Peyer's patch (tissue), 4 donors: ENCODE measurements around the gene NEXMIF. TPM values are rescaled to one million over a fixed set of nuclear protein-coding genes. Genes with fewer than 3 reads are reported as not detected.
"Not testable (repeated sequence)": the region's sequence is repeated elsewhere in the genome, so short reads cannot be mapped to it uniquely, and the experiment has no call there.

Source experiments
- DNase-seq, 3 donors: peaks; one replicate each; pipeline ENCODE4 v3.0.0-alpha.2; 2017 to 2019
- H3K27ac ChIP-seq, 4 donors: fragments of 200-600 bp; sonication (generic); one replicate each; pipeline ENCODE4 v1.5.1; 2016 to 2019
- H3K27me3 ChIP-seq, 2 donors: fragments of 200-600 bp; sonication (generic); one replicate each; pipeline ENCODE4 v1.5.1; 2019
- H3K36me3 ChIP-seq, 3 donors: fragments of 200-600 bp; sonication (generic); one replicate each; pipeline ENCODE4 v1.5.1; 2016 to 2019
- H3K4me1 ChIP-seq, 4 donors: fragments of 200-600 bp; sonication (generic); one replicate each; pipeline ENCODE4 v1.5.1; 2016 to 2019
- H3K4me3 ChIP-seq, 4 donors: fragments of 200-600 bp; sonication (generic); 1 replicate in 3 of 4; 2 replicates in 1 of 4; pipeline ENCODE4 v1.5.1; 2016 to 2019; ENCODE audit warnings: mild to moderate bottlenecking in 1 of 4
- H3K9me3 ChIP-seq, 4 donors: fragments of 200-600 bp; sonication (generic); one replicate each; pipeline ENCODE4 v1.5.1; 2016 to 2019; ENCODE audit warnings: mild to moderate bottlenecking in 1 of 4
- POLR2A ChIP-seq, 2 donors: fragments of 450-650 bp; IDR thresholded peaks; one replicate each; pipeline ENCODE4 v1.5.1; 2017; ENCODE audit warnings: antibody characterized with exemption in 2 of 2, mild to moderate bottlenecking in 2 of 2, moderate library complexity in 2 of 2
- total RNA-seq, 4 donors: library from RNA; depleted of rRNA; stranded (reverse); fragments of >200 nt; gene quantifications; one replicate each; pipeline ENCODE4 v1.1.0, GENCODE V29; 2016
- TF ChIP-seq, protein P1 (sequence below), 6 experiments: fragments of 450-650 bp in 4 of 6; fragments of 200-600 bp in 2 of 6; sonication (generic) in 1 of 6; IDR thresholded peaks; one replicate each; pipeline ENCODE4 v1.5.1; 2017 to 2019; ENCODE audit warnings: antibody characterized with exemption in 6 of 6, mild to moderate bottlenecking in 3 of 6, moderate library complexity in 1 of 6

The NEXMIF gene
- total RNA-seq, result under 1 TPM in 3 of 4 donors, not detected in 1; 0.38 to 0.83 (median 0.40) TPM

DNA sequence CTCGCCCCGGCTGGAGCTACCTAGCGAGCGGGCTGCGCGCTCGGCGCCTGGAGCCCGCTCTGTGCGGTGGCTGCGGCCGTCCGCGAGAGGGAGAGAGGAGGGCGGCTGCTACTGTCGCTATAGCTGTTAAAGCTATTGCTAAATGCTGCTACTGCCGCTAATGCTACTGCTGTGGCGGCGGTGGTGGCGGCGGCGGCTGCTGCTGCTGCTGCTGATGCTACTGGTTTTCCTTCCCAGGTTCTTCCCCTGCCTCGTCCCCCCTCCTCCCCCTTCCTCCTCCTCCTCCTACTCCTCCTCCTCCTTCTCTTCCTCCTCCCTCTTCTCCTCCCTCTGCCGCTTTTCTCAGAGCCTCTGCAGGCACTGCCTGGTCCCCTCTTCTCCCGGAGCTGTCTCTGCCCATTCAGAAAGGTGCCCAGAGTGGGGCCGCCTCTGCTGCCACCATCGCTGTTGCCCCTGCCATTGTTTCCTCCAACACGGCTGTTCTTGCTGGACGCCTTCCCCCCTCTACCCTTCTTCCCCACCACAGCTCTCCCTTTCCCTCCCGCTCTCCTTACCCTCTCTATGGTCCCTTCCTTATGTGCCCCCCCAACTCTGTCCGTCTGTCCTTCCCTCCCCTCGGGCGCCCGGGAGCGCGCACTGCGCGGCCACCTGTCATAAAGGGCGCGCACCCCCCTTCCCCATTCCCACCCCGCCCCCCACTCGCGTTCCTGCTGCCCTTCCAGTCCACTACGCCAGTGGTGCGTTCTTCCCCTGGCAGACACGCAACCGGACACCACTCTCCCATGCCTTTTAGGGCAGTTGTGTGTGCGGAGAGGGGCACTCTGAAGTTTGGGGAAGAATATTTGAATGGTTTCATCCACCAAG is at the start of gene NEXMIF:
NEXMIF (minus strand) TSS at position 228 of the 864 bp plus-strand sequence.
- H3K4me3 ChIP-seq, result peak within 1 kb of the TSS; percentile 40 to 51 (median 46)
- H3K36me3 ChIP-seq, result no peaks in the 10 kb centered on the region
- H3K27ac ChIP-seq, result peak within 1 kb of the TSS; percentile 51 to 72 (median 60)
- DNase-seq, result peak in 2 of 3 donors; percentile 17 to 48
- H3K27me3 ChIP-seq, result no peaks in the 10 kb centered on the region
- H3K4me1 ChIP-seq, result no peaks in the 10 kb centered on the region
- no peaks in the 10 kb centered on the region for H3K9me3 ChIP-seq
- TF ChIP-seq POLR2A (IDR thresholded peaks at IDR 0.05), result no peak
- TF ChIP-seq, protein P1, sequence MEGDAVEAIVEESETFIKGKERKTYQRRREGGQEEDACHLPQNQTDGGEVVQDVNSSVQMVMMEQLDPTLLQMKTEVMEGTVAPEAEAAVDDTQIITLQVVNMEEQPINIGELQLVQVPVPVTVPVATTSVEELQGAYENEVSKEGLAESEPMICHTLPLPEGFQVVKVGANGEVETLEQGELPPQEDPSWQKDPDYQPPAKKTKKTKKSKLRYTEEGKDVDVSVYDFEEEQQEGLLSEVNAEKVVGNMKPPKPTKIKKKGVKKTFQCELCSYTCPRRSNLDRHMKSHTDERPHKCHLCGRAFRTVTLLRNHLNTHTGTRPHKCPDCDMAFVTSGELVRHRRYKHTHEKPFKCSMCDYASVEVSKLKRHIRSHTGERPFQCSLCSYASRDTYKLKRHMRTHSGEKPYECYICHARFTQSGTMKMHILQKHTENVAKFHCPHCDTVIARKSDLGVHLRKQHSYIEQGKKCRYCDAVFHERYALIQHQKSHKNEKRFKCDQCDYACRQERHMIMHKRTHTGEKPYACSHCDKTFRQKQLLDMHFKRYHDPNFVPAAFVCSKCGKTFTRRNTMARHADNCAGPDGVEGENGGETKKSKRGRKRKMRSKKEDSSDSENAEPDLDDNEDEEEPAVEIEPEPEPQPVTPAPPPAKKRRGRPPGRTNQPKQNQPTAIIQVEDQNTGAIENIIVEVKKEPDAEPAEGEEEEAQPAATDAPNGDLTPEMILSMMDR (IDR thresholded peaks at IDR 0.05), result peak in 1 of 6 experiments; percentile 12

DNA sequence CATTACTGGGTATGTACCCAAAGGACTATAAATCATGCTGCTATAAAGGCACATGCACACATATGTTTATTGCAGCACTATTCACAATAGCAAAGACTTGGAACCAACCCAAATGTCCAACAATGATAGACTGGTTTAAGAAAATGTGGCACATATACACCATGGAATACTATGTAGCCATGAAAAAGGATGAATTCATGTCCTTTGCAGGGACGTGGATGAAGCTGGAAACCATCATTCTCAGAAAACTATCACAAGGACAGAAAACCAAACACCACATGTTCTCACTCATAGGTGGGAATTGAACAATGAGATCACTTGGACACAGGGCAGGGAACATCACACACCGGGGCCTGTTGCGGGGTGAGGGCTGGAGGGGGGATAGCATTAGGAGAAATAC is 36.7 kb upstream of the NEXMIF start:
- H3K27ac ChIP-seq, result not testable (repeated sequence)

DNA sequence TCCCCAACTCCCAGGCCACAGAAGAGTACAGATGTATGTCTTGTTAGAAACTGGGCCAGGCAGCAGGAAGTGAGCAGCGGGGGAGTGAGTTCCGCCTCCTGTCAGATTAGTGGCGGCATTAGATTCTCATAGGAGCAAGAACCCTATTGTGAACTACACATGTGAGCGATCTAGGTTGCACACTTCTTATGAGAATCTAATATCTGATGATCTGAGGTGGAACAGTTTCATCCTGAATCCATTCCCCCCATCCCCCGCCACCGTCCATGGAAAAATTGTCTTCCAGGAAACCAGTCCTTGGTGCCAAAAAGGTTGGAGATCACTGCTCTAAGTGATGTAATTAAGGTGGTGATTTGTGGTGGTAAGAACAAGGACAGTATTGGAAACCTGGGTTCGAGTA is 24.5 kb upstream of the NEXMIF start:
- TF ChIP-seq, protein P1 (IDR thresholded peaks at IDR 0.05), result no peak
- no peak for TF ChIP-seq POLR2A (IDR thresholded peaks at IDR 0.05)
- Histone ChIP-seq H3K27ac (no peak overlapping the region), H3K27me3 (no peaks in the 10 kb centered on the region), H3K4me3 (no peak overlapping the region), H3K9me3 (no peaks in the 10 kb centered on the region), H3K4me1 (no peaks in the 10 kb centered on the region), H3K36me3 (no peaks in the 10 kb centered on the region)
- DNase-seq, result no peak

More for the DNA sequence above, 36.7 kb upstream of the NEXMIF start:
- not testable (repeated sequence) for DNase-seq, H3K4me3 ChIP-seq, H3K36me3 ChIP-seq, H3K9me3 ChIP-seq, H3K27me3 ChIP-seq, H3K4me1 ChIP-seq

DNA sequence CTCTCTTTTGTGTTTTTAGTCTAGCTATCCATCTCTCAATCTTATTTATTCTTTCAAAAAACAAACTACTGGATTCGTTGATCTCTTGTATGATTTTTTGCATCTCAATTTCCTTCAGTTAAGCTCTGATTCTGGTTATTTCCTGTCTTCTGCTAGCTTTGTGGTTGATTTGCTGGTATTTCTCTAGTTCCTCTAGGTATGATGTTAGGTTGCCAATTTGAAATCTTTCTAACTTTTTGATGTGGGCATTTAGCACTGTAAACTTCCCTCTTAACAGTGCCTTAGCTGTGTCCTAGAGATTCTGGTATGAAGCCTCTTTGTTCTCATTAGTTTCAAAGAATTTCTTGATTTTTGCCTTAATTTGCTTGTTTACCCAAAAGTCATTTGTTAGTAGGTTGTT is 15.2 kb upstream of the NEXMIF start:
- Histone ChIP-seq H3K9me3 (no peaks in the 10 kb centered on the region), H3K4me1 (no peaks in the 10 kb centered on the region), H3K4me3 (no peak overlapping the region), H3K36me3 (no peaks in the 10 kb centered on the region), H3K27me3 (no peaks in the 10 kb centered on the region), H3K27ac (no peak overlapping the region)
- TF ChIP-seq, protein P1 (IDR thresholded peaks at IDR 0.05), result no peak
- TF ChIP-seq POLR2A (IDR thresholded peaks at IDR 0.05), result no peak
- no peak for DNase-seq

DNA sequence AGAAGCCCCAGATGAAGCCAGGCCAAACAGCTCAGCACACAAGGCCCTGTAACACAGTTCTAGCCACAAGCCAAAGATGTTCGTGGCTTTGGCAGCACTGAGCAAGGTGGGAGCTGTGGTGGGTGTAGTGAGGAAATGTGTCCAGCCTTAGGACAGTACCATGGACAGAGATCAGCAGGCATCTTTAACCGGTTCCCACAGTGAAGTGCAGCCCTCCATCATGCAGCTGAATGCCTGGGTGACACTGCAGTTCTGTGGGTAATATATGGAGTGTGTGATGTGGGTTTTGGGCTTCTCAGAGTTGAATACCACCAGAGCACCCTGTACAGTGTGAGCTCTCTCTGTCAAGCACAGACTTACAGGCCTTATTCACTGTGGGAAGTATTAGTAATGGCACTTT is 6.0 kb upstream of the NEXMIF start:
- Histone ChIP-seq H3K27me3 (no peaks in the 10 kb centered on the region), H3K9me3 (no peaks in the 10 kb centered on the region), H3K4me1 (no peaks in the 10 kb centered on the region), H3K4me3 (no peak overlapping the region), H3K27ac (no peak overlapping the region), H3K36me3 (no peaks in the 10 kb centered on the region)
- TF ChIP-seq, protein P1 (IDR thresholded peaks at IDR 0.05), result no peak
- no peak for TF ChIP-seq POLR2A (IDR thresholded peaks at IDR 0.05)
- no peak for DNase-seq

DNA sequence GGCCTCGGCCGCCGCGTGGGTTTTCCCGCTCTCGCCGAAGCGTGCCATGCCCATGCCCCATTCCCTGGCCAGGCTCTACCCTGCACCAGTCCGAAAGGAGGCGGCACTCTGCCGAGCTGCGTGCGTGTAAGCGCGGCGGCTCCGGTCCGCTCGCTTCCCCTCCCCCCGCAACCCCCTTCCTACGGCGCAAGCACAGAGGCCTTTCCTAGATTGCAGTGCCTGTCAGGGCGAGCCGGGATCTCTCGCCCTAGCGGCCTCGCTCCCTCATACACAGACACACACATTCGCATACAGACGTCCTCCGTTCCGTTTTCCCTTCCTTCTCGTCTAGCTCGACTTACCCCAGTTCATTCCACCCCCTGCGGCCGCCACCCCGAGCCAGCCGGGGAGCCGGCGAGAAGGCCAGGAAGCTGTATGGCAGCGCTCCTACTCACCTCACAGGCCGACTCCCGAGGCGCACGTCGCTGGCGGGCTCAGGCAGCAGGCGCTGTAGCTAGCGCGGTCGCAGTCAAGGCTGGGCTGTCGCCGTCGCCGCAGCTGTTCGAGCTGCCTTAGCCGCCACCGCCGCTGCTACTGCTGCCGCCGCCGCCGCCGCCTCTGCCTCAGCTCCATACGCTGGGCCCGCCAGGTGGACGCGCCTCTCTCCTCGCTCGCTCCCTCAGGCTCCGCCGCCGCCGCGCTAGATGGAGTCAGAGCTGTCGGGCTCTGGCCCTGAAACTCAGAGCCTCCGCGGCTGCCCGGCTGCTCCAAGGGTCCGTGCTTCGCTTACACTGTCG is 615 bp downstream of the NEXMIF start:
- H3K27me3 ChIP-seq, result no peaks in the 10 kb centered on the region

More for the DNA sequence above, 615 bp downstream of the NEXMIF start:
- H3K36me3 ChIP-seq, result no peaks in the 10 kb centered on the region
- peak; percentile 31 to 57 (median 48) for DNase-seq
- H3K4me1 ChIP-seq, result no peaks in the 10 kb centered on the region
- TF ChIP-seq, protein P1 (IDR thresholded peaks at IDR 0.05), result no peak
- no peak for TF ChIP-seq POLR2A (IDR thresholded peaks at IDR 0.05)
- peak overlapping the region; percentile 51 to 72 (median 60) for H3K27ac ChIP-seq
- no peaks in the 10 kb centered on the region for H3K9me3 ChIP-seq
- peak overlapping the region; percentile 40 to 51 (median 46) for H3K4me3 ChIP-seq
